HL-60 (cell line): ENCODE results near the gene TRAPPC3L.

ENCODE experiments used
- CTCF ChIP-seq: IDR thresholded peaks from one replicate; pipeline ENCODE4 v1.5.1; 2011; ENCODE audit warnings: low read length, control low read depth, inconsistent platforms; ENCODE audit not compliant: insufficient read depth
- GABPA ChIP-seq: IDR thresholded peaks from 2 replicates; pipeline ENCODE4 v1.6.1; 2012; ENCODE audit warnings: low read depth
- POLR2AphosphoS5 ChIP-seq: IDR thresholded peaks from 2 replicates; pipeline ENCODE4 v1.6.1; 2012; ENCODE audit warnings: low read depth
- REST ChIP-seq: IDR thresholded peaks from 2 replicates; pipeline ENCODE4 v1.6.1; 2012; ENCODE audit warnings: low read depth; ENCODE audit not compliant: insufficient replicate concordance
- SPI1 ChIP-seq: IDR thresholded peaks from 2 replicates; pipeline ENCODE4 v1.6.1; 2012; ENCODE audit warnings: low read depth, mild to moderate bottlenecking, borderline replicate concordance

- TF ChIP-seq CTCF (no peak), REST (no peak), POLR2AphosphoS5 (no peak), GABPA (no peak), SPI1 (no peak)
Observed at GRCh38 chr6:116482780-116483179, 62.7 kb downstream of the TRAPPC3L start.
